HEK293 (cell line): ENCODE data around the gene ZNF292.

Source experiments
- CTCF ChIA-PET: fragments of 350-600 bp; formaldehyde crosslinking; extraction: SDS; loops from one replicate; lab custom pipeline; 2021; ENCODE audit warnings: antibody characterized with exemption; lab: Yijun Ruan, JAX
- POLR2A ChIA-PET: fragments of 300-600 bp; formaldehyde crosslinking; extraction: SDS; loops from one replicate; lab custom pipeline; 2020; ENCODE audit warnings: antibody characterized with exemption, inconsistent platforms; lab: Yijun Ruan, JAX
- H3K27ac ChIP-seq: fragments of 200-500 bp; sonication (Bioruptor generic); 2 replicates; pipeline ENCODE4 v1.5.1; 2014; ENCODE audit warnings: low read depth, low read length, control low read depth, inconsistent platforms; ENCODE audit errors: extremely low read depth
- H3K36me3 ChIP-seq, 2 experiments: fragments of 200-500 bp in 1 of 2; sonication (Bioruptor generic) in 1 of 2; 1 replicate in 1 of 2; 2 replicates in 1 of 2; pipeline ENCODE4 v1.5.1; 2014 to 2017; ENCODE audit warnings: inconsistent platforms in 2 of 2, low read length in 2 of 2; ENCODE audit not compliant: control insufficient read depth in 2 of 2, insufficient read depth in 1 of 2
- H3K4me1 ChIP-seq: fragments of 200-500 bp; sonication (Bioruptor generic); 2 replicates; pipeline ENCODE4 v1.5.1; 2014; ENCODE audit warnings: mild to moderate bottlenecking, low read length, inconsistent platforms; ENCODE audit not compliant: control insufficient read depth, insufficient read depth
- H3K4me3 ChIP-seq: 2 replicates; pipeline ENCODE4 v1.5.1; 2011; ENCODE audit warnings: low read depth, mild to moderate bottlenecking, control low read depth, low read length, moderate library complexity
- H3K9me3 ChIP-seq: fragments of 200-500 bp; sonication (Bioruptor generic); 2 replicates; pipeline ENCODE4 v1.5.1; 2014; ENCODE audit warnings: low read depth, low read length, inconsistent platforms; ENCODE audit not compliant: control insufficient read depth, insufficient read depth
- GLI4 ChIP-seq: fragments of 450-650 bp; formaldehyde crosslinking; IDR thresholded peaks from 2 replicates; pipeline ENCODE4 v1.5.1; 2016; ENCODE audit warnings: missing biosample characterization, missing genetic modification characterization
- GLIS2 ChIP-seq: fragments of 450-650 bp; formaldehyde crosslinking; IDR thresholded peaks from 2 replicates; pipeline ENCODE4 v1.5.1; 2016; ENCODE audit warnings: missing biosample characterization, missing genetic modification characterization
- KLF16 ChIP-seq: fragments of 450-650 bp; formaldehyde crosslinking; IDR thresholded peaks from 2 replicates; pipeline ENCODE4 v1.5.1; 2017; ENCODE audit warnings: missing biosample characterization, missing genetic modification characterization
- KLF8 ChIP-seq: fragments of 450-650 bp; formaldehyde crosslinking; IDR thresholded peaks from 2 replicates; pipeline ENCODE4 v1.5.1; 2016; ENCODE audit warnings: missing biosample characterization, missing genetic modification characterization
- MZF1 ChIP-seq: fragments of 450-650 bp; formaldehyde crosslinking; IDR thresholded peaks from 2 replicates; pipeline ENCODE4 v1.5.1; 2017; ENCODE audit warnings: missing biosample characterization, missing genetic modification characterization, borderline replicate concordance
- OVOL3 ChIP-seq: fragments of 450-650 bp; formaldehyde crosslinking; IDR thresholded peaks from 2 replicates; pipeline ENCODE4 v1.5.1; 2016; ENCODE audit warnings: missing biosample characterization, missing genetic modification characterization
- SCRT2 ChIP-seq: fragments of 450-650 bp; formaldehyde crosslinking; IDR thresholded peaks from 2 replicates; pipeline ENCODE4 v1.5.1; 2016; ENCODE audit warnings: missing biosample characterization, missing genetic modification characterization
- SETDB1 ChIP-seq: IDR thresholded peaks from one replicate; pipeline ENCODE4 v1.6.1; 2017; ENCODE audit warnings: mild to moderate bottlenecking, low read length, moderate library complexity, mixed read lengths; ENCODE audit not compliant: insufficient read length
- WT1 ChIP-seq: fragments of 450-650 bp; formaldehyde crosslinking; IDR thresholded peaks from 2 replicates; pipeline ENCODE4 v1.5.1; 2016; ENCODE audit warnings: missing biosample characterization, missing genetic modification characterization
- YY2 ChIP-seq: fragments of 450-650 bp; formaldehyde crosslinking; IDR thresholded peaks from 2 replicates; pipeline ENCODE4 v1.5.1; 2016; ENCODE audit warnings: missing biosample characterization, missing genetic modification characterization
- ZBTB7A ChIP-seq: fragments of 450-650 bp; formaldehyde crosslinking; IDR thresholded peaks from 2 replicates; pipeline ENCODE4 v1.5.1; 2016; ENCODE audit warnings: low read depth, missing biosample characterization, missing genetic modification characterization
- ZNF10 ChIP-seq: fragments of 450-650 bp; formaldehyde crosslinking; IDR thresholded peaks from 2 replicates; pipeline ENCODE4 v1.5.1; 2017; ENCODE audit warnings: missing biosample characterization, missing genetic modification characterization
- ZNF112 ChIP-seq: fragments of 450-650 bp; formaldehyde crosslinking; IDR thresholded peaks from 2 replicates; pipeline ENCODE4 v1.5.0; 2017; ENCODE audit warnings: missing biosample characterization, missing genetic modification characterization
- ZNF175 ChIP-seq: fragments of 450-650 bp; formaldehyde crosslinking; IDR thresholded peaks from 2 replicates; pipeline ENCODE4 v1.5.1; 2016; ENCODE audit warnings: missing biosample characterization, missing genetic modification characterization
- ZNF214 ChIP-seq: fragments of 450-650 bp; formaldehyde crosslinking; IDR thresholded peaks from 2 replicates; pipeline ENCODE4 v1.5.1; 2017; ENCODE audit warnings: missing biosample characterization, mild to moderate bottlenecking, missing genetic modification characterization, borderline replicate concordance
- ZNF239 ChIP-seq: fragments of 450-650 bp; formaldehyde crosslinking; IDR thresholded peaks from 2 replicates; pipeline ENCODE4 v1.5.1; 2016; ENCODE audit warnings: missing biosample characterization, missing genetic modification characterization
- ZNF266 ChIP-seq: fragments of 450-650 bp; formaldehyde crosslinking; IDR thresholded peaks from 2 replicates; pipeline ENCODE4 v1.5.1; 2016; ENCODE audit warnings: missing biosample characterization, missing genetic modification characterization, low read depth
- ZNF350 ChIP-seq: fragments of 450-650 bp; formaldehyde crosslinking; IDR thresholded peaks from 2 replicates; pipeline ENCODE4 v1.5.0; 2017; ENCODE audit warnings: missing biosample characterization, mild to moderate bottlenecking, missing genetic modification characterization
- ZNF366 ChIP-seq: fragments of 450-650 bp; formaldehyde crosslinking; conservative IDR thresholded peaks from 2 replicates; pipeline ENCODE4 v1.5.1; 2016; ENCODE audit warnings: missing biosample characterization, missing genetic modification characterization
- ZNF416 ChIP-seq: fragments of 450-650 bp; formaldehyde crosslinking; IDR thresholded peaks from 2 replicates; pipeline ENCODE4 v1.5.1; 2016; ENCODE audit warnings: missing biosample characterization, missing genetic modification characterization
- ZNF529 ChIP-seq: fragments of 450-650 bp; formaldehyde crosslinking; IDR thresholded peaks from 2 replicates; pipeline ENCODE4 v1.5.1; 2017; ENCODE audit warnings: missing genetic modification characterization, missing biosample characterization; ENCODE audit not compliant: insufficient replicate concordance
- ZNF555 ChIP-seq: fragments of 450-650 bp; formaldehyde crosslinking; conservative IDR thresholded peaks from 2 replicates; pipeline ENCODE4 v1.5.1; 2017; ENCODE audit warnings: missing biosample characterization, mild to moderate bottlenecking, missing genetic modification characterization, inconsistent platforms
- ZNF677 ChIP-seq: fragments of 450-650 bp; IDR thresholded peaks from 2 replicates; pipeline ENCODE4 v1.5.0; 2018; ENCODE audit warnings: missing biosample characterization, mild to moderate bottlenecking, missing genetic modification characterization, moderate library complexity
- ZNF692 ChIP-seq: fragments of 450-650 bp; formaldehyde crosslinking; IDR thresholded peaks from 2 replicates; pipeline ENCODE4 v1.5.1; 2016; ENCODE audit warnings: missing biosample characterization, missing genetic modification characterization
- ZSCAN18 ChIP-seq: fragments of 450-650 bp; formaldehyde crosslinking; IDR thresholded peaks from 2 replicates; pipeline ENCODE4 v1.5.1; 2016; ENCODE audit warnings: missing biosample characterization, missing genetic modification characterization

Gene ZNF292

GRCh38 chr6:87161299-87161698 lies 5.9 kb downstream of the ZNF292 start:
- Histone ChIP-seq H3K4me1 (peaks cover 2% of the 10 kb centered on the region; the same call in 1 of the 2 replicates), H3K4me3 (no peak overlapping the region), H3K36me3 (peaks cover 2 to 7% of the 10 kb centered on the region in 2 experiments; a peak in 2 of 3 replicates), H3K27ac (no peak overlapping the region), H3K9me3 (no peaks in the 10 kb centered on the region)
- ChIA-PET CTCF (interaction anchor here (0.6 to 0.9 kb wide), 3 partner anchors 8 to 1292 kb away, joined by 3 to 5 read pairs (median 3); no protein-coding TSS in a partner anchor), POLR2A (no interaction called here)
- TF ChIP-seq ZNF350 (tag by site-specific recombination) (no peak), ZNF677 (tag by site-specific recombination) (no peak), SETDB1 (no peak), WT1 (tag by site-specific recombination) (no peak), ZNF692 (tag by site-specific recombination) (no peak), KLF16 (tag by site-specific recombination) (no peak), OVOL3 (tag by site-specific recombination) (no peak), GLI4 (tag by site-specific recombination) (no peak), YY2 (no peak), ZNF175 (tag by site-specific recombination) (no peak), ZNF416 (no peak), ZNF366 (tag by site-specific recombination) (no peak), ZSCAN18 (tag by site-specific recombination) (no peak)

- H3K36me3 ChIP-seq = peaks cover 0 to 3% of the 10 kb centered on the region in 2 experiments; a peak in 1 of 3 replicates
- no peaks in the 10 kb centered on the region for H3K9me3 ChIP-seq
- TF ChIP-seq SCRT2 (tag by site-specific recombination) (no peak), ZNF214 (tag by site-specific recombination) (no peak), ZNF10 (tag by site-specific recombination) (no peak), ZNF366 (tag by site-specific recombination) (no peak), MZF1 (tag by site-specific recombination) (no peak), KLF8 (no peak), GLIS2 (no peak), ZNF239 (tag by site-specific recombination) (no peak), ZBTB7A (no peak), ZNF555 (no peak), ZNF529 (no peak), OVOL3 (tag by site-specific recombination) (no peak), SETDB1 (no peak), ZNF266 (no peak), ZNF112 (no peak)
- TF ChIP-seq, all 188 proteins: peak for 0
- Histone ChIP-seq H3K4me3 (no peak overlapping the region), H3K27ac (no peak overlapping the region), H3K4me1 (peaks cover 2% of the 10 kb centered on the region; the same call in 1 of the 2 replicates)
- POLR2A ChIA-PET = no interaction called here
- CTCF ChIA-PET = interaction anchor here (0.6 kb wide), 1 partner anchor 158 kb away, joined by 4 read pairs; no protein-coding TSS in a partner anchor
These were observed 8.6 kb downstream of the ZNF292 start for GRCh38 chr6:87164004-87164403.
